ENCODE results near the gene SPARC. TPM values are rescaled to one million over a fixed set of nuclear protein-coding genes. Genes with fewer than 3 reads are reported as not detected.
"Not testable (repeated sequence)": the region's sequence is repeated elsewhere in the genome, so short reads cannot be mapped to it uniquely, and the experiment has no call there.

SPARC gene
- total RNA-seq, 1 experiment from 2014 or later = 1,238 TPM

DNA sequence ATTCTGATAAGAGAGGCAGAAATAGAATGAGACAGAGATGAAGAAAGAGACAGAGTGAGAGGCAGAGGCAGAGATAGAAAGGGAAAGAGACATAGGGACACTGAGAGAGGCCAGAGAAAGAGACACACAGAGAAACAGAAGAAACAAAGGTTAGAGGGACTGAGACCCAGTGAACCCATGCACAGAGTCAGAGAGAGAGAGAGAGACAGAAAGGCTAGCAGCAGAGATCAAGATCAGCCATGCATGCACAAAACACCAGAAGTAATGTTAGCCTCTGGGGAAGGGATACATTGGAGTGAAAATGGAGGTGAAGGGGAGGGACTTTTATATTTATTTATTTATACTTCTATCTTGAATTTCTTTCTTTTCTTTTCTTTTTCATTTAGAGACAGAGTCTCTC lies 14.1 kb upstream of the SPARC start:
- DNase-seq (ENCODE audit: low read depth) = no peak

DNA sequence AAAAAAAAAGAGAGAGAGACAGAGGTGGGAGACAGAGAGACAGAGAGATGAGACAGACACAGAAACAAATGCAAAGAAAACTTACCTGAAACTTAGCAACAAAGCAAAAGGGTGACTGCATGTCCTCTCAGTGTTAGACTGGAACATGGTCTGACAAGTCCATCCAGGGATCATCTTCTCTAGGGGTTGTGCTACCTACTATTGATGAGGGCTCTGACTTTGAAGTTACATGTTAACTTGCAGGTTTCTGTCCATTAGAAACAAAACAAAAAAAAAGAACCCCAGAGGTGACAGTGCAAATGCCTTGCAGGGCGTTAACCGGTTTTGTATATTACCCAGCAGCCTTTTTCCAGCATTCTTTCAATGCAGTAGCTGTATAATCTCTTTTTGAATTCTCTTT lies 13.6 kb upstream of the SPARC start:
- no peak for DNase-seq (ENCODE audit: low read depth)

DNA sequence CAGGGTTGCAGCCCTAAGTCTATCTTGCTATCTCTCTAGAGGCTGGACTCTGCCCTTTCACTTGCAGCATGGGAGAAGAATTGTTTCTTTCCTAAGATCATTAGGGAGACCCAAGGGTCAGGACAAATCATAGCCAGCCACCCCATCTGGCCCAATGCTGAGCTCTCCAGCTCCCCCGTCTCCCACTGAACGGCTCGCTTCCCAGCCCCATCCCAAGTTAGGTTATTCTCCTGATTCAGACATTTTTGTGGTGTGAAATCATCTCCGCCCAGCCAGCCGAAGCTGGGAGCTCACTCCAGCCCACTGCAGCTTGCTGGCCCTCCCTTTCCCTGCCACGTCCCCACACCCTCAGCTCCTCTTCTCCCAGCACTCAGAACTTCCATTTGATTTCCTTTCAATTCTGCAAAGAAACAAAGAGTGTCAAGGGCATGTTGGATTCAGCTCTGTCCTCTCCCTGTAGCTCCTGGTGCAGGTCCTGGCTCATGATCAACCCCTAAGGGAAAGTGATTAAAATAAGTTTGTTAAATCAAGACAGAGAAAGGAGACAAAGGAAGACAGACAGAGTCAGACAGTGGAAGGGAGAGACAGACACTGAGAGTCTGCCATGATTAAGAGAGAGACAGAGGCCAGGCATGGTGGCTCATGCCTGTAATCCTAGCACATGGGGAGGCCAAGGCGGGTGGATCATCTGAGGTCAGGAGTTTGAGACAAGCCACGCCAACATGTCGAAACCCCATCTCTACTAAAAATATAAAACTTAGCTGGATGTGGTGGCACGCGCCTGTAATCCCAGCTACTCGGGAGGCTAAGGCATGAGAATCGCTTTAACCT lies 12.6 kb upstream of the SPARC start:
- peak; percentile 99 for DNase-seq (ENCODE audit: low read depth)

GRCh38 chr5:151698081-151698480 lies 11.4 kb upstream of the SPARC start:
- DNase-seq (ENCODE audit: low read depth) = not testable (repeated sequence)

GRCh38 chr5:151697452-151697851 lies 10.7 kb upstream of the SPARC start:
- no peak for DNase-seq (ENCODE audit: low read depth)

DNA sequence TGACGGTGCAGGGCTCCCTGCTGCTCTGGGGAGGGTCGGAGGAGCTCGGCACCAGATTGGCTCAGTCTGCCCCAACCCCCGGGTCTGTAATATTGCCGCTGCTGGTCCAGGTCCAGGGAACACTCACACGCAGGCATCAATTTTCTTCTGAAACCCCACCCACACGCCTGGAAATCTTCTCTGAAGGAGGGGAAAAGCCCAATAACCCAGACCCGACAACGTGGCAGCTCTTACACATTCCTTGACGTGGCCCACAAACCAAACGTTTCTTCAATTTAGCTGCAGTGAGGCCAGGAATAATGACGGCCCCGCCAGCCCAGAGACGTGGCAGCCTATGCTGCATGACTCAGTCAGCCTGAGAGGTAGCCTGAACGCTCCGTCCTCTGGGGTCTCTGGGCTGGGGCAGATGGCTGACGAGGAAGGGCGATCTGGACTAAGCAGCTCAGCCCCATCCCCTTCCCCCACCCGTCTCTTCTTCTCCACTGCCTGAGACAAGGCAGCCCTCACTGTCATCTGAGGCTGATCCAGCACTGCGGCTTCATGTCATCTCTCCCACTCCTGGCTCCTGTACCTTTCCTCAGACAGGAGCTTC lies 9.9 kb upstream of the SPARC start:
- peak; percentile 86 for DNase-seq (ENCODE audit: low read depth)

GRCh38 chr5:151695464-151695863 lies 8.7 kb upstream of the SPARC start:
- no peak for DNase-seq (ENCODE audit: low read depth)

GRCh38 chr5:151694035-151694485 lies 7.3 kb upstream of the SPARC start:
- DNase-seq (ENCODE audit: low read depth) = peak; percentile 99

DNA sequence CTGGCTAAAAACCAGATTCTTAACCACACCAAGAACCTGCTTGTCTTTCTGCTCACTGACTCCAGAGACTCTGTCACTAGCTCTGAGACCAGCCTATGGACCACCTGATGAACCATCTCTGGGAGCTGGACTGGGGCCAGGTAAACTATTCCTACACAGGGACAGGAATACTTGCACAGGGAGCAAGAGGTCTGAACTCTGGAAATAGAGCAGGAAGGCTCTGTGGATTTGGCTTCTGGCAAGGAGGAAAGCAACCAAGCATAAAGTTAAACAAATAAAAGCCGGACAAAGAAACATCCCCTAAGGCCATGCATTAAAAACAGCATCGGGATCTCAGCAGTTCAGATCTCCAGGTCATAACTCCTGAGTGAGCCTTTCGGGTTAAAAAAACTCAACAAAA lies 5.6 kb upstream of the SPARC start:
- DNase-seq (ENCODE audit: low read depth) = no peak

DNA sequence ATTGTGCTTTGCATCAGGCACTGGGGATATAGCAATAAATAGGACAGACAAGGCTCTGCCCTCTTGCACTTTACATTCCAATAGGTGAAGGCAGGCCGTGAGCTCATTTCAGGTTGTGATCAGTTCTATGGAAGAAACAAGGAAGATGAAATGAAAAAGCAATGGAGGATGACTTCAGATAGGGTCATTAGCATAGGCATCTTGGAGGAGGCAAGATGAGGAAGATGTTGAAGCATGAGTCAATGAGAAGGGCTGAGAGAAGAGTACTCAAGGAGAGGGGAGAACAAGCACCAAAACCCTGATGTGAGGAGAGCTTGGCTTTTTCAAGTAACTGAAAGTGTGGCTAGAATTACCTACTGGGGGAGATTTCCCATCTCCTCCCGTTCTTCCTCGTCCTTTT lies 5.0 kb upstream of the SPARC start:
- DNase-seq (ENCODE audit: low read depth) = no peak

- not testable (repeated sequence) for DNase-seq (ENCODE audit: low read depth)
These were observed 2.9 kb upstream of the SPARC start for GRCh38 chr5:151689591-151689990.

GRCh38 chr5:151688436-151688835 lies 1.7 kb upstream of the SPARC start:
- DNase-seq (ENCODE audit: low read depth) = no peak

DNA sequence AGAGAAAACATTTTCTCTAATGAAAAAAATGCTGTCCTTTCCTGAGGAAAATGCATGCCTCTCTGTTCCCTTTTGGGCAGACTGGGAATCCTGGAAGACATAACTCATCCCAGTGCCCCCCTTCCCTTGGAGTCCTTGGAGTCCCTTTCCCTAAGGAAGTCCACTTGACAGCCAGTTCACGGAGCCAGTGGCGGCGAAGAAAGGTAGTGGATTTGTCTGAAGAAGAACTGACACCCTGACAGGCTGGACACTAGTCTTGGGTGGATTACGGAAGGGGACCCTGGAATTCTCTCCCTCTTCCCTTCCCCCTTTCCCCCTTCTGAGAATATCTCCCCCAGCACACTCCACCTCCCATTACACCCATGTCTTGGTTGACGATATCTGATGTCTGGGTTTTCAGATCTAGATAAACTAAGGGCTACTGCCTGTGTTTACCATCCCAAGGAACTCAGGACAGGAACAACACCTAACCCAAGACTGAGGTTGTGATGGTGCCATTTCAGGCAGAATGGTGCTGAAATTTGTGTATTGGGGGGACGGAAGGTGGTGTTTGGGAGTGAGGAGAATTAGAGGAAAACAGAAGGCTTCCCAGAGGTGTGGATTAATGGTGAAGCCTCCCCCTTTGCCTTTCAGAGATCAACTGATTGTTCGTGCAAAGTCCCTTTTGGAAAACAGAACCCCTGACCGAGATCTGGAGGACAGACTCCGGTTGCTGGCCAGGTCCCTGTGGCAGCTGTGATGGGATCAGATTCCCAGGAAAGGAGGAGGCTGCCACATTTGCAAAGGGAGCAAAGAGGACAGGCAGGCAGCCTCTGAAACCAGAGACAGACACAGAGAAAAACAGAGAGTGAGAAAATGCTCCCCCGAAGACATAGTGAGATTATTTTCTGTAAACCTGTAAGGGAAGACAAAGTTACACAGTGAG lies 704 bp downstream of the SPARC start:
- DNase-seq (ENCODE audit: low read depth) = no peak

DNA sequence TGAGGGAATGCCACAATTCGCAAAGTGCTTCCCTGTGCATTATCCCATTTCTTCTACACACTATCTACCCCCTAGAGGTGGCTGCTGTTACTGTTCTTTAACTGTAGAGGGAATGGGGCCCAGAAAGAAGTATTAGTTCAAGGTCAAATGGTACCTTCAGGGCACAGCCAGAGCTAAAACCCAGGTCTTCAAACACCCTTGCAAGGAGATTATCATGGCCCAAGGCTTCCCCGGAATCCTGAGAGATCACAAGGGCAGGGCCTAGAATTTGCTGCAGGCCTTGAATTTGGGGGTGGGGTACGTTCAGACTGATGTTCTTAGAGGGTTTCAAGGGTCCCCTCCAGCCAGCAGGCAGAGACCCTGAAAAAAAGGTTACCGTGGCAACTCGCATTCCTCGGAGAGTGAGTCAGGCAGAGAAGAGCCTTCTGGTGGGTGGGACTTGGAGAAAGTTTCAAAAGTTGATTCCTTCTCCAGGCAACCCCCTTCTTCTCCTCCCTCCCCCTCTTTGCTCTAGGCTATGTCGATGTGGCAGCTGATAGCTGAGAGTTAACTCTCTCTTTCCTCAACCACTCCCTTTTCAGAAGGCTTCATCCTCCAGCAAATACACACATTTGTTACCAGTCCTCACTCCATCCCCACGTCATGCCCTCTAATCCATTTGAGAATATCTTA lies 1.9 kb downstream of the SPARC start:
- DNase-seq (ENCODE audit: low read depth) = peak; percentile 95

DNA sequence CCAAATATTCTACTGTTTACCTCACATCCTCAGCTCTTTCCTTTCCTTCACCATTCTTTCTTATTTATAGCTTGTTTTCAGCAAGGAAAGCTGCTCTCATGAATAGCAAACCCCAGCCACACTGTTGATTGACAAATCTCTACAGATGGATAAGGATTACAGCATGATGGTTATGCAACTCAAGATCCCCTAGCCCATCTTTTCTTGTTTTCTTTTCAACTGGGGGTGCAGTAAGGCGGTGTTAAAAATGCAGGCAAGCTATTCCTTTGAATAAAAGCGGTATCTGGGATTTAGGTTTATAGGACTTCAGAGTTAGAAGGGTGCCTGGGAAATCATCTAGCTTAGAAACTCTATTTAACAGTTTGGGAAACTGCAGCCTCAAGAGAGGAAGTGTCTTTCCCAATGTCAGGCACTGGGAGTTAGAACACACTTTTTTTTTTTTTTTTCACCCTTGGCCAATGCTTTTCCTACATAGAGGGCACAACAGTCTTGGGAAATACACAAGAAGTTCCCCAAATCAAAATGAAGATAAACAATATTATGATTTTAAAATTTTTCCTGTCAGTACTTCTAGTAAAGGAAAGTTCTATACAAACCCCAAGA lies 2.6 kb downstream of the SPARC start:
- DNase-seq (ENCODE audit: low read depth) = no peak

DNA sequence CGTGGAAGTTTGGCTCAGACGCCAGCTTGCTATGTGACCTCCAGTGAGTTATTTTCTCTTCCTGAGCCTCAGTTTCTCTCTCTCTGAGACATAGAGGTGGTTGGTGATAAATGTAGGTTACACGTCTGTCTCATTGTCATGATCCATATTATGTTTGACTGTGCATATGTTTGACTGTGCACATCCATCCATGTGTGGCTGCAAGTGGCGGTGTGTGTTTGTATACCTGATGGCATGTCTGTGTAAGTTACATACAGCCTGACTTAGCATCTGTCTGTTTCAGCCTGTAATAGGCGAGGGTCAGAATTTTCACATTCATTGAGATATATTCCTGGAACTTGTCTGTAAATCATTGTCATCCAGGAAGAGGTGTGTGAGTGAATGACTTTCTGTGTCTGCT lies 3.3 kb downstream of the SPARC start:
- DNase-seq (ENCODE audit: low read depth) = no peak

GRCh38 chr5:151682751-151683331 lies 3.9 kb downstream of the SPARC start:
- no peak for DNase-seq (ENCODE audit: low read depth)

DNA sequence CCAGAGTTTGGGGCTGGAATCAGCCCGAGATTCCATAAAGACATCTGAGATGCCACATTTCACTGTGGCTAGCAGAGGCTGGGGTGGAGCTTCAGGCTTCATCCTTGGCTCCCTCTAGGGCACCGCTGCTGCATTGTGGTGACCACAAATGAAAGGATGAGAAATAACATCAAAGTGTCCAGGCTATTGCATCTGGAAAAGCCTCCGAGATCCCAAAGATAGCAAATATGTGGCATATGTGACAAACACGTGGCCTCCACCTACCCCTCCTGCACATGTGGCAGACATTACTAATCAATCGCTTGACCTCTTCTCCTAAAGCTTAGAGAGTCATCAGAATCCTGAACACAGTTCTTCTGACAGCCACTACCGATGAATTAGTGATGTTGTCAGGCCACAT lies 4.5 kb downstream of the SPARC start:
- DNase-seq (ENCODE audit: low read depth) = no peak

GRCh38 chr5:151680944-151681427 lies 5.7 kb downstream of the SPARC start:
- no peak for DNase-seq (ENCODE audit: low read depth)

DNA sequence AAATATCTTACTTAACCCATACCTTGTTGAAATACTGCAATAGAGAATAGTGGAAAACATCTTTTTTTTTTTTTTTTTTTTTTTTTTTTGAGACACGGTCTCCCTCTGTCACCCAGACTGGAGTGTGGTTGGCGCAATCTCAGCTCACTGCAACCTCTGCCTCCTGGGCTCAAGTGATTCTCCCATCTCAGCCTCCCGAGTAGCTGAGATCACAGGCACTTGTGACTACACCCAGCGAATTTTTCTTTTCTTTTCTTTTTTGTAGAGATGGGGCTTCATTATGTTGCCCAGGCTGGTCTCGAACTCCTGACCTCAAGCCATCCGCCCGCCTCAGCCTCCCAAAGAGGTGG lies 6.6 kb downstream of the SPARC start:
- DNase-seq (ENCODE audit: low read depth) = not testable (repeated sequence)

Measured in HT1080 (cell line).